Nephron progenitor cell (in vitro differentiated cells): ENCODE results near the gene ETF1.

Experiments used
- DNase-seq: peaks from one replicate; pipeline ENCODE4 v3.0.0; 2021
- H3K27ac Mint-ChIP-seq: 2 replicates; pipeline ENCODE4 v1.8.0; 2021; ENCODE audit warnings: mild to moderate bottlenecking, moderate library complexity, mixed read lengths
- H3K27me3 Mint-ChIP-seq: 2 replicates; pipeline ENCODE4 v1.8.0; 2021; ENCODE audit warnings: mild to moderate bottlenecking, low read depth, mixed read lengths; ENCODE audit not compliant: poor library complexity
- H3K36me3 Mint-ChIP-seq: 2 replicates; pipeline ENCODE4 v1.8.0; 2021; ENCODE audit warnings: low read depth, mixed read lengths
- H3K4me1 Mint-ChIP-seq: 2 replicates; pipeline ENCODE4 v1.8.0; 2021; ENCODE audit warnings: mixed read lengths
- H3K4me3 Mint-ChIP-seq: 2 replicates; pipeline ENCODE4 v1.8.0; 2021; ENCODE audit warnings: mild to moderate bottlenecking, moderate library complexity, mixed read lengths
- H3K9me3 Mint-ChIP-seq: 2 replicates; pipeline ENCODE4 v1.8.0; 2021; ENCODE audit warnings: mild to moderate bottlenecking, moderate library complexity, mixed read lengths
- CTCF ChIP-seq: fragments of 200-600 bp; sonication (generic); IDR thresholded peaks from 2 replicates; pipeline ENCODE4 v1.5.0; 2021; ENCODE audit warnings: antibody characterized with exemption

Gene ETF1

GRCh38 chr5:138566792-138567191 is 23.8 kb upstream of the ETF1 start:
- Mint-ChIP-seq H3K36me3 (peaks cover 73% of the 10 kb centered on the region), H3K4me1 (peaks cover 26% of the 10 kb centered on the region), H3K9me3 (no peaks in the 10 kb centered on the region), H3K4me3 (no peak overlapping the region), H3K27me3 (no peaks in the 10 kb centered on the region), H3K27ac (peak overlapping the region; percentile 96)
- no peak for TF ChIP-seq CTCF
- no peak for DNase-seq

GRCh38 chr5:138565100-138565821 is 22.2 kb upstream of the ETF1 start:
- no peak for DNase-seq
- TF ChIP-seq CTCF: no peak
- Mint-ChIP-seq H3K4me3 (no peak overlapping the region), H3K27me3 (no peaks in the 10 kb centered on the region), H3K4me1 (peaks cover 26% of the 10 kb centered on the region), H3K9me3 (no peaks in the 10 kb centered on the region), H3K27ac (no peak overlapping the region), H3K36me3 (peaks cover 76% of the 10 kb centered on the region)

GRCh38 chr5:138564242-138564641 is 21.2 kb upstream of the ETF1 start:
- Mint-ChIP-seq H3K4me3 (no peak overlapping the region), H3K27ac (no peak overlapping the region), H3K9me3 (no peaks in the 10 kb centered on the region), H3K27me3 (no peaks in the 10 kb centered on the region), H3K36me3 (peaks cover 77% of the 10 kb centered on the region), H3K4me1 (peaks cover 19% of the 10 kb centered on the region)
- DNase-seq: no peak
- no peak for TF ChIP-seq CTCF

DNA sequence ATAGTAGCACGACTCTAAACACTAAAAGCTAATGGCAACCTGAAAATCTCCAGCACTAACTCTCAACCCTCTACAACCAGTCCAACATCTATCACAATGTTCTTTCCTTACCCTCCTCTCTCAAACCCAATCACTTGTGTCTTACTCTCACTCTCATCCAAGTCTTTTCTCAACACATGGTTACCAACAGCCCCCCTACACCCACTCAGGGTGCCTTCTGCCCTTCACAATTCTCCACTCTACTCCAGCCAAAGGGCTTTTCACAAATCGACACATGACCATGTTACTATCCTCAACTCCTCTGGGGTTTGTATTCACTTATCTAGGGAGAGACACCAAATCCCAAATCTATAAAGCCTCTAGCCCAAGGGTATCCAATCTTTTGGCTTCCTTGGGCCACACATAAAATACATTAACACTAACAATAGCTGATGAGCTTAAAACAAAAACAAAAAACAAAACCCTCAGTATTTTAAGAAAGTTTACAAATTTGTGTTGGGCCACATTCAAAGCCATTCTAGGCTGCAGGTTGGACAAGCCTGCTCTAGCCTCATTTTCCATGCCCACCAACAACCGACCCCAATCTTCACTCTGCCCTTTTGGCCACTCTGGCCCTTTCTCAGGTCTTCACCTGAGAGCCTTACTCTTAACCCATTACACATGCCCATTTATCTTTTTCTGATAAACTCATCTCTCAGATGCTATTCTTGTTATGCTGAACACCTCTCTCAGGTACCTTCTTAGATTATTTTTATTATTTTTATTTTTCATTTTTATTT is 20.5 kb upstream of the ETF1 start:
- DNase-seq: no peak
- Mint-ChIP-seq H3K27ac (peak overlapping the region; percentile 48), H3K9me3 (no peaks in the 10 kb centered on the region), H3K27me3 (no peaks in the 10 kb centered on the region), H3K4me1 (peaks cover 12% of the 10 kb centered on the region), H3K4me3 (no peak overlapping the region), H3K36me3 (peaks cover 77% of the 10 kb centered on the region)
- no peak for TF ChIP-seq CTCF

DNA sequence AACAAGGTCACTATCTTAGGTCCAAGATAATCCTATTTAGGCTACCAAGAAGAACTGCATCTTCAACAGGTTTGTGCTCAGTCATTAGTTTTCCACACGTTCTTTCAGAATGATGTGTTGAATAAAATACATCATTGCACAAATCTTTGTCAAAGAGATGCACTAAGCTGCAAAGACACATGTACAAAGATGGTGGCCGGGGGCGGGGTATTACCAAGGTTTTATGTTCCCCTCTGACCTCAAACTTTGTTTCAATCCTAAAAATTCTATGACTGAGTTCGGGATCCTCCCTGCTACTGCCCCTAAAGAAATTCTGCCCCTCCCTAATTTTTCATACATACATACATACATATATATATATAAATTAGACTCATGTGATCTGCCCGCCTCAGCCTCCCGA is 17.9 kb upstream of the ETF1 start:
- Mint-ChIP-seq H3K4me3 (no peak overlapping the region), H3K4me1 (no peaks in the 10 kb centered on the region), H3K27ac (peak overlapping the region; percentile 23), H3K36me3 (peaks cover 79% of the 10 kb centered on the region), H3K9me3 (no peaks in the 10 kb centered on the region), H3K27me3 (no peaks in the 10 kb centered on the region)
- TF ChIP-seq CTCF: no peak
- DNase-seq: no peak
